ENCODE measurements around the gene EPS8.

- TF ChIP-seq CTCF (IDR thresholded peaks at IDR 0.05; ENCODE audit: borderline replicate concordance, extremely low read depth, low read length, poor library complexity, severe bottlenecking) (no peak), EZH2 (IDR thresholded peaks at IDR 0.05; ENCODE audit: borderline replicate concordance, low read depth, low read length, severe bottlenecking) (no peak)
Measured at GRCh38 chr12:15818418-15818817, 29.2 kb upstream of the EPS8 start.

Data from DND-41 (cell line).